ENCODE results near the gene SF3B1.
"Not testable (repeated sequence)": the region's sequence is repeated elsewhere in the genome, so short reads cannot be mapped to it uniquely, and the experiment has no call there.

Gene SF3B1

GRCh38 chr2:197434541-197435513 lies at the start of gene SF3B1:
TSS of gene SF3B1 (minus strand) at chr2:197435028. CDS start at chr2:197434999, 29 bp downstream.
- DNase-seq (ENCODE audit: low read depth, low spot score), result peak; percentile 84

GRCh38 chr2:197484248-197484647 lies 49.4 kb upstream of the SF3B1 start:
- DNase-seq (ENCODE audit: low read depth, low spot score), result not testable (repeated sequence)

GRCh38 chr2:197480165-197481036 lies 45.6 kb upstream of the SF3B1 start:
- DNase-seq (ENCODE audit: low read depth, low spot score), result no peak

- no peak for DNase-seq (ENCODE audit: low read depth, low spot score)
These were observed 43.0 kb upstream of the SF3B1 start for GRCh38 chr2:197477797-197478196.

- DNase-seq (ENCODE audit: low read depth, low spot score), result no peak
These were observed 37.3 kb upstream of the SF3B1 start for GRCh38 chr2:197472166-197472565.

- no peak for DNase-seq (ENCODE audit: low read depth, low spot score)
These were observed 29.3 kb upstream of the SF3B1 start for GRCh38 chr2:197464175-197464574.

- DNase-seq (ENCODE audit: low read depth, low spot score), result no peak
These were observed 26.2 kb upstream of the SF3B1 start for GRCh38 chr2:197461057-197461456.

GRCh38 chr2:197460649-197461048 lies 25.8 kb upstream of the SF3B1 start:
- DNase-seq (ENCODE audit: low read depth, low spot score), result no peak

- DNase-seq (ENCODE audit: low read depth, low spot score), result no peak
These were observed 20.6 kb upstream of the SF3B1 start for GRCh38 chr2:197455428-197455827.

GRCh38 chr2:197454923-197455322 lies 20.1 kb upstream of the SF3B1 start:
- DNase-seq (ENCODE audit: low read depth, low spot score), result no peak

- no peak for DNase-seq (ENCODE audit: low read depth, low spot score)
These were observed 19.1 kb upstream of the SF3B1 start for GRCh38 chr2:197453914-197454398.

- peak; percentile 98 for DNase-seq (ENCODE audit: low read depth, low spot score)
These were observed 18.5 kb upstream of the SF3B1 start, which contains the start of gene COQ10B for GRCh38 chr2:197453123-197453913. TSS of gene COQ10B (plus strand) at chr2:197453552. CDS start at chr2:197453561, 9 bp downstream.

- no peak for DNase-seq (ENCODE audit: low read depth, low spot score)
These were observed 17.9 kb upstream of the SF3B1 start for GRCh38 chr2:197452754-197453122.

- not testable (repeated sequence) for DNase-seq (ENCODE audit: low read depth, low spot score)
These were observed 16.1 kb upstream of the SF3B1 start for GRCh38 chr2:197450935-197451358.

GRCh38 chr2:197450465-197450864 lies 15.6 kb upstream of the SF3B1 start:
- DNase-seq (ENCODE audit: low read depth, low spot score), result no peak

GRCh38 chr2:197446844-197447243 lies 12.0 kb upstream of the SF3B1 start:
- no peak for DNase-seq (ENCODE audit: low read depth, low spot score)

GRCh38 chr2:197445746-197446145 lies 10.9 kb upstream of the SF3B1 start:
- no peak for DNase-seq (ENCODE audit: low read depth, low spot score)

- no peak for DNase-seq (ENCODE audit: low read depth, low spot score)
These were observed 8.0 kb upstream of the SF3B1 start for GRCh38 chr2:197442857-197443256.

- DNase-seq (ENCODE audit: low read depth, low spot score), result no peak
These were observed 2.6 kb upstream of the SF3B1 start for GRCh38 chr2:197437380-197437779.

- DNase-seq (ENCODE audit: low read depth, low spot score), result no peak
These were observed 981 bp upstream of the SF3B1 start for GRCh38 chr2:197435598-197436420.
